WERI-Rb-1 (cell line): Measurements from ENCODE around the gene ESYT2.

Source experiments
- DNase-seq: peaks from one replicate; pipeline ENCODE4 v3.0.0-alpha.2; 2020
- H3K27ac ChIP-seq: fragments of 250-450 bp; sonication (Bioruptor Pico); 2 replicates; pipeline ENCODE4 v1.5.1; 2020; ENCODE audit warnings: mild to moderate bottlenecking, moderate library complexity
- H3K27me3 ChIP-seq: fragments of 250-450 bp; sonication (Bioruptor Pico); 2 replicates; pipeline ENCODE4 v1.5.1; 2021; ENCODE audit warnings: mild to moderate bottlenecking, low read depth, moderate library complexity; ENCODE audit not compliant: insufficient read depth, severe bottlenecking
- H3K36me3 ChIP-seq: fragments of 250-450 bp; sonication (Bioruptor Pico); 2 replicates; pipeline ENCODE4 v1.5.1; 2020; ENCODE audit warnings: mild to moderate bottlenecking, moderate library complexity
- H3K4me3 ChIP-seq: 2 replicates; pipeline ENCODE4 v1.5.1; 2011; ENCODE audit warnings: low read depth, mild to moderate bottlenecking, control low read depth, low read length
- H3K9me3 ChIP-seq: fragments of 250-450 bp; sonication (Bioruptor Pico); 2 replicates; pipeline ENCODE4 v1.5.1; 2021; ENCODE audit warnings: mild to moderate bottlenecking, moderate library complexity; ENCODE audit not compliant: severe bottlenecking
- TF ChIP-seq, protein P1 (sequence below): IDR thresholded peaks from 2 replicates; pipeline ENCODE4 v1.5.1; 2011; ENCODE audit warnings: low read depth, mild to moderate bottlenecking, control low read depth, inconsistent platforms, low read length

ESYT2 gene

DNA sequence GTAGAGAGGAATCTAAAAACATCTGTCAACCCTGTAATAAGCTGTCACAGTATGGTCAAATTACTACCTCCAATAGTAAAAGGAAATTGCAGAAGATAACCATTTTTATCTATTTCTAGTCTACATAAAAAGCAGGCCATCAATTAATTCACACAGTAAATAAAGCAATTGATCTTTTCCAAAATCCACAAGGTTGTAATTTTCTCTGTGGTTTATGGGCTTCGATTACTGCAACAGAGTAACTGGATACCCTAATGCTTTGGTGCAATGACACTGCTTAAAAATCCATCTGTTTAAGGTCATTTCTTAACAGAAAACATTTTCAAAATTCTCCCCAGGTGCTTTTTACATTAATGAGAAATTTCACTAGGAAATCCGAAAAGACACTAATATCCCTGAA, 23.9 kb downstream of the ESYT2 start:
- TF ChIP-seq, protein P1, sequence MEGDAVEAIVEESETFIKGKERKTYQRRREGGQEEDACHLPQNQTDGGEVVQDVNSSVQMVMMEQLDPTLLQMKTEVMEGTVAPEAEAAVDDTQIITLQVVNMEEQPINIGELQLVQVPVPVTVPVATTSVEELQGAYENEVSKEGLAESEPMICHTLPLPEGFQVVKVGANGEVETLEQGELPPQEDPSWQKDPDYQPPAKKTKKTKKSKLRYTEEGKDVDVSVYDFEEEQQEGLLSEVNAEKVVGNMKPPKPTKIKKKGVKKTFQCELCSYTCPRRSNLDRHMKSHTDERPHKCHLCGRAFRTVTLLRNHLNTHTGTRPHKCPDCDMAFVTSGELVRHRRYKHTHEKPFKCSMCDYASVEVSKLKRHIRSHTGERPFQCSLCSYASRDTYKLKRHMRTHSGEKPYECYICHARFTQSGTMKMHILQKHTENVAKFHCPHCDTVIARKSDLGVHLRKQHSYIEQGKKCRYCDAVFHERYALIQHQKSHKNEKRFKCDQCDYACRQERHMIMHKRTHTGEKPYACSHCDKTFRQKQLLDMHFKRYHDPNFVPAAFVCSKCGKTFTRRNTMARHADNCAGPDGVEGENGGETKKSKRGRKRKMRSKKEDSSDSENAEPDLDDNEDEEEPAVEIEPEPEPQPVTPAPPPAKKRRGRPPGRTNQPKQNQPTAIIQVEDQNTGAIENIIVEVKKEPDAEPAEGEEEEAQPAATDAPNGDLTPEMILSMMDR = no peak
- H3K36me3 ChIP-seq = no peaks in the 10 kb centered on the region
- H3K27ac ChIP-seq = no peak overlapping the region
- no peak for DNase-seq
- H3K9me3 ChIP-seq = no peaks in the 10 kb centered on the region
- H3K4me3 ChIP-seq = no peak overlapping the region
- H3K27me3 ChIP-seq = no peaks in the 10 kb centered on the region

DNA sequence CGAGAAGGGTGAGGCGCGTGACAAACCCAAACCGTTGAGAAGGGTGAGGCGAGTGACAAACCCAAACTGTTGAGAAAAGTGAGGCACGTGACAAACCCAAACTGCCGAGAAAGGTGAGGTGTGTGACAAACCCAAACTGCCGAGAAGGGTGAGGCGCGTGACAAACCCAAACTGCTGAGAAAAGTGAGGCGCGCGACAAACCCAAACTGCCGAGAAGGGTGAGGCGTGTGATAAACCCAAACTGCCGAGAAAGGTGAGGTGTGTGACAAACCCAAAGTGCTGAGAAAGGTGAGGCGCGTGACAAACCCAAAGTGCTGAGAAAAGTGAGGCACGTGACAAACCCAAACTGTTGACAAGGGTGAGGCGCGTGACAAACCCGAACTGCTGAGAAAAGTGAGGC, 25.0 kb downstream of the ESYT2 start:
- DNase-seq = no peak
- Histone ChIP-seq H3K27me3 (no peaks in the 10 kb centered on the region), H3K36me3 (no peaks in the 10 kb centered on the region), H3K9me3 (no peaks in the 10 kb centered on the region), H3K27ac (no peak overlapping the region), H3K4me3 (no peak overlapping the region)
- TF ChIP-seq, protein P1 = no peak

DNA sequence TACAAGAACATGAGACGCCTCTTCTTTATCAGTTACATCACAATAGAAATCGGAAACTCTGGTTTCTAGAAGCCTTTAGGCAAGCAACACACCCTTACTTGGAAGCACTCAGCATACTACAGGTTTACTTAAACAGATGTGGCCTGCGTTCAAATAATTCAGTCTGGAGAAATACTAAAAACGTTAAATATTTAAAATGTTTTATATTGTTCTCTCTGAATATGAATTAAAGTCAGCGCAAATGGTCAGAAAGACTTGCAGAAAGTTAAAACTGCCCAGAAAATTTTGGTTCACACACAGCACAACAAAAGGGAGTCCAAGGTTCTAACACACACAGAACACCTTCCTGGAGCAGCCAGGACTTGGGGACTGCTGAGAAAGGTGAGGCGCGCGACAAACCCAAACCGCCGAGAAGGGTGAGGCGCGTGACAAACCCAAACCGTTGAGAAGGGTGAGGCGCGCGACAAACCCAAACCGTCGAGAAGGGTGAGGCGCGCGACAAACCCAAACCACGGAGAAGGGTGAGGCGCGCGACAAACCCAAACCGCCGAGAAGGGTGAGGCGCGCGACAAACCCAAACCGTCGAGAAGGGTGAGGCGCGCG, 25.8 kb downstream of the ESYT2 start:
- H3K27ac ChIP-seq = no peak overlapping the region
- TF ChIP-seq, protein P1 = no peak
- no peak overlapping the region for H3K4me3 ChIP-seq
- no peaks in the 10 kb centered on the region for H3K36me3 ChIP-seq
- no peaks in the 10 kb centered on the region for H3K9me3 ChIP-seq
- H3K27me3 ChIP-seq = no peaks in the 10 kb centered on the region
- no peak for DNase-seq

DNA sequence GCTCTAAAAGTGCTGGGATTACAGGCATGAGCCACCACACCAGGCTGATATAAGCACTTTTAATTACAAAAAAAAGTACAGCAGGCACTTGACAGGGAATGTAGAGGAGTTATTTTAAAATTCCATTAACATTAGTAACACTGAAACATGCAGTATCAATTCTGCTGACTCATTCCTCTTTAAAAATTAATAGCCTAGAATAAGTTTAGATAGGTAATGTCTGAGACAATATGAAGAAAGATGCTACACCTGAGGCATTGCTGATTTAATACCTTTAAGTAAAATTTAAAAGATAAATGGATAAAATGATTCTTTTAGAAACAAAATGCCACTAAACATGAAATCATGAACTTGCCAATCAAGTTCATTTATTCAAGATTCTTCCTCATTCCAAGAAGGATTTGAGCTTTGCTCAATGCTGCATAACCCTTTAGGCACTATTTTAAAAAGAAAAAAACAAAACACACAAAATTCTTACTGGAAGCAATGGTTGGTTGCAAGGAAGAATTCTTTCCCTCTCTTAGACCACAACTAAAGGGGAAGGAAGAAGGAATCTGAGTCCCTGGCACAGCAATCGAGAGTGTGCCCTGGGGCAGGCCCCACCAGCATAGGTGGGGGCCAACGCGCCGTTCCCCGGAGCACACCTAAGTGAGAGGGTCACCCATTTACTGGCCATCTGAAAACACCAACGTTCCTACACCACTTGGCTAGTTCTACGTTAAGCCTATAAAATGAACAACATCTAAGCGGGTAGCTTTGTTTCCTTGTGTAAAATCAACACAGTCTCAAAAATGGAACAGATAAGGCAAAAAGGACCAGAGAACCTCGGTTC, 26.6 kb downstream of the ESYT2 start:
- TF ChIP-seq, protein P1 = no peak
- Histone ChIP-seq H3K27me3 (no peaks in the 10 kb centered on the region), H3K9me3 (no peaks in the 10 kb centered on the region), H3K27ac (no peak overlapping the region), H3K36me3 (no peaks in the 10 kb centered on the region), H3K4me3 (no peak overlapping the region)
- DNase-seq = no peak

DNA sequence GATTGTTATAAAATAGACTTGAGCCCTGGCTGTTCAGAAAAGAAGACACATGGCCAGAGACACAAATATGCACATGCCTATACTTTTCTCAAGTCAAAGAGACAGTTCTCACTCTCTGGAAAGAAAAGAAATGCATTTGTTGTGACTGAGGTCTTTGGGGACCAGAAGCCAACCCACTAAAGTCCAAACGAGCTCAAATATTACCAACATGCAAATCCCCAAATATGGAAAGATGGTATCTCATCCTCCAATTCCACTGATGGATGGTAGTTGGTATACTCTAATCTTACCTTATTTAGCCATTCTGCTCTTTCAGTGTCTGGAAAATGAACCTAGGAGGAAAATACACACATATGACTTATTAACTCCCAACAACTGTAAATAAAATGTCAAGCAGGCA, 30.6 kb downstream of the ESYT2 start:
- TF ChIP-seq, protein P1 = no peak
- Histone ChIP-seq H3K4me3 (no peak overlapping the region), H3K27me3 (no peaks in the 10 kb centered on the region), H3K9me3 (no peaks in the 10 kb centered on the region), H3K36me3 (peaks cover 3% of the 10 kb centered on the region; the same call in 1 of the 2 replicates), H3K27ac (no peak overlapping the region)
- DNase-seq = no peak
